GM12864 (cell line): ENCODE data around the gene OVOL1.

Experiments
- DNase-seq: peaks from one replicate; pipeline ENCODE4 v3.0.0-alpha.2; 2011; ENCODE audit warnings: low read depth
- H3K4me3 ChIP-seq: 2 replicates; pipeline ENCODE4 v1.5.1; 2011; ENCODE audit warnings: mild to moderate bottlenecking, low read depth, low read length, control low read depth
- TF ChIP-seq, protein P1 (sequence below): IDR thresholded peaks from 2 replicates; pipeline ENCODE4 v1.5.1; 2011; ENCODE audit warnings: low read depth, mild to moderate bottlenecking, moderate library complexity, low read length, control low read depth, inconsistent platforms; ENCODE audit errors: missing control alignments

Gene OVOL1

DNA sequence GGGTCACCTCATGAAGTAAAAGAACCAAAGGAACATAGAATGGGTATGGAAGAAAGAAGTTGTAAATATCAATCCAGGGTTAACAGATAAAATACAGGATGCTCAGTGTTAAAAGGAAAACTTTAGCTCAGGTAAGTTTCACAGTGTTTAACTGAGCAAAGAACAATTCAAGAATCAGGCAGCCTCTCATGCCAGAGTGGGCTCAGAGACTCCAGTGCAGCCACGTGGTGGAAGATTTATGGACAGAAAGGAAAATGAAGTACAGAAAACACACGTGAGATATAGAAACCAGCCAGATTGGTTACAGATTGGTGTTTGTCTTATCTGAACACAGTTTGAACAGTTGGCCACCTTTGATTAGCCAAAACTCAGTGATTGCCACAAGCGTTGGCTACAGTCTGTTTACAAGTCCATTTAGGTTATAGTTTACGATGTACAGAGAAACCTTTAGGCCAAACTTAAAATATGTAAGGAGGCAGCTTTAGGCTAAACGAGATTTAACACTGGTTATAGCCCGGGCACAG lies 15.2 kb upstream of the OVOL1 start:
- TF ChIP-seq, protein P1, sequence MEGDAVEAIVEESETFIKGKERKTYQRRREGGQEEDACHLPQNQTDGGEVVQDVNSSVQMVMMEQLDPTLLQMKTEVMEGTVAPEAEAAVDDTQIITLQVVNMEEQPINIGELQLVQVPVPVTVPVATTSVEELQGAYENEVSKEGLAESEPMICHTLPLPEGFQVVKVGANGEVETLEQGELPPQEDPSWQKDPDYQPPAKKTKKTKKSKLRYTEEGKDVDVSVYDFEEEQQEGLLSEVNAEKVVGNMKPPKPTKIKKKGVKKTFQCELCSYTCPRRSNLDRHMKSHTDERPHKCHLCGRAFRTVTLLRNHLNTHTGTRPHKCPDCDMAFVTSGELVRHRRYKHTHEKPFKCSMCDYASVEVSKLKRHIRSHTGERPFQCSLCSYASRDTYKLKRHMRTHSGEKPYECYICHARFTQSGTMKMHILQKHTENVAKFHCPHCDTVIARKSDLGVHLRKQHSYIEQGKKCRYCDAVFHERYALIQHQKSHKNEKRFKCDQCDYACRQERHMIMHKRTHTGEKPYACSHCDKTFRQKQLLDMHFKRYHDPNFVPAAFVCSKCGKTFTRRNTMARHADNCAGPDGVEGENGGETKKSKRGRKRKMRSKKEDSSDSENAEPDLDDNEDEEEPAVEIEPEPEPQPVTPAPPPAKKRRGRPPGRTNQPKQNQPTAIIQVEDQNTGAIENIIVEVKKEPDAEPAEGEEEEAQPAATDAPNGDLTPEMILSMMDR: no peak
- DNase-seq: no peak

DNA sequence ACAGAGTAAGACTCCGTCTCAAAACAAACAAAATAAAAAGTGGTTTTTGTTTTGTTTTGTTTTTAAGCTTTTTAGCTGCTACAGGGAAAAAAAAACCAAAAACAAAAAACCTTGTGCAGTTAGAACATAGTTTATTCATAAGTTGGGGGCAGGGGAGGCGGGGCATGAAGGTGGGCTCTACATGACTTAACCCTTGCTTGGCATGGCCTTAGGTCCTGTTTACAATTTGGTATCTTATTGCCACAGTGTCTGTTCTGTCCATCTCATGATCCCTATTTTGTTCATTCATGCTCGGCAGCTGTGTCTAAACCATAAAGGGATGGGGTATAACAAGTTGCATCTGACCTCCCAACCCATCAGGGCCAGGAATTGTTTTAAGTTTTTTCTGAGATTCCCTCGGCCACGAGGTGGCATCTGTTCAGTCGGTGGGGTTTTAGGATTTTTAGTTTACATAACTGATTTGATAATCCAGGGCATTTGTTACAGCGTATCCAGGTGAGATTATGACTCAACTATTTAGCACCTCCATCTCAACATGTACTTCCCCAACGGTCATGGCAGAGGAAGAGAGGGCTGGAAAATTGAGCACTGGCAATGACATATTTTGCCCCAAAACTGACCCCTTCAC lies 13.0 kb upstream of the OVOL1 start:
- no peak for DNase-seq
- TF ChIP-seq, protein P1: peak; percentile 8
- H3K4me3 ChIP-seq: no peak overlapping the region

More for the DNA sequence above, 15.2 kb upstream of the OVOL1 start:
- H3K4me3 ChIP-seq: no peak overlapping the region

DNA sequence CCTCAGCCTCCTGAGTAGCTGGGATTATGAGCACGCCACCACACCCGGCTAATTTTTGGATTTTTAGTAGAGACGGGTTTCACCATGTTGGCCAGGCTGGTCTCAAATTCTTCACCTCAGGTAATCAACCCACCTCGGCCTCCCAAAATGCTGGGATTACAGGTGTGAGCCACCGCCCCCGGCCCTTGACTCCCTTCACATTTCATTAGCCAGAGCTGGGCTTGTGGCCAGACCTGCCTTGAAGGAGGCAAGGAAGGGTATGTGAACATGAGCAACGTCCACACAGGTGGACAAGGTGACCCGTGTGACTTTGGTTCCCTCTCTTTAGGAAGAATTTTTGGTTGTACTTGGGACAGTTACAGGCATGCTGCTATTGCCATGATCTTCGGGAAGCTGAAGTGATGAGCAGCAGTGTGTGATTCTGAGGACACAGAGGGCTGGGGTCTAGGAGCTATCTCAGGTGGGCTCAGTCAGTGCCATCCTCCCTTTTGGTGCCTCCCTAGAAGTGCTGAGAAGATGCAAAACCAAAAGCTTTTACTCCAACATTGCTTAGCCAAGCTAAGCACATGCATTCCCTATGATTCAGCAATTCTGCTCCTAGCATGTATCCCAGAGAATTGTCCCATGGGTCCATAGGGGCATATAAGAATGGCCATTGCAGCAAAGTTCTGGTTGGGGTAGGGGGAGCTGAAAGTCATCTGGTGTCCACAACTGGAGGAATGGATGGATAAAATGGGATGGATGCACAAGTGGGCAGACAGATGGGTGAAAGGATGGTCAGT lies 12.1 kb upstream of the OVOL1 start:
- TF ChIP-seq, protein P1: no peak
- no peak overlapping the region for H3K4me3 ChIP-seq
- no peak for DNase-seq

DNA sequence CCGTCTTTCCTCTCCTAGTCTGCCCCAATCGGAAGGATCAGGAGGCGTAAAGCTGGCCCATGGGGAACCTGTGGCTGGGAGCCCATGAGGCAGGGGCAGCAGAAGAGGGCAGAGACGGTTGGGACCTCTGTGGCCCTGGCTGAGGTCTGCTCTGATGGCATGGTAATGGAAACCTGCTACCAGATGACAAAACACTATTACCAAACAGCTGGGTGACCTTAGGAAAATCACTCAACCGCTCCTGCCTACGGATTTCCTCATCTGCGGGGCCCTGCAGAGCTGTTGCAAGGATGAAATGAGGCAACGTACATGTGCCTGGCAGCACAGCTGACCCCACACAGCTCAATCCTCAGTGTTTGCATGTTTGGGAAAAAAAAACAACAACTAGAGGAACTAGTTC lies 10.7 kb upstream of the OVOL1 start:
- no peak for DNase-seq

DNA sequence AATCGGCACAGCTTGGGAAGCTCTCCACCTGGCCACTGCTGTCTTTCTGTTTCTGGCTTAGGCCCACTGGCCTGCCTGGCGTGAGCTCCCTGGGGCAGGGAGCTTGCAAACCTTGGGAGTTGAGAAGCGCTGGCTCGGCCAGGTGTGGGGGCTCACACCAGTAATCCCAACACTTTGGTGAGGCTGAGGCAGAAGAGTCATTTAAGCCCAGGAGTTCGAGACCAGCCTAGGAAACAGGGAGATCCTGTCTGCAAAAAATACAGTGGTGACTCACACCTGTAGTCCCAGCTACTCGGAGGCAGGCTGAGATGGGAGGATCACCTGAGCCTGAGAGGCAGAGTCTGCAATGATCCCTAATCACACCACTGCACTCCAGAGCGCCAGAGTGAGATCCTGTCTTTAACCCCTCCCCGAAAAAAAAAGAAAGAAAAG lies 10.1 kb upstream of the OVOL1 start:
- TF ChIP-seq, protein P1: no peak
- DNase-seq: no peak
- H3K4me3 ChIP-seq: no peak overlapping the region

More for the DNA sequence above, 10.7 kb upstream of the OVOL1 start:
- H3K4me3 ChIP-seq: no peak overlapping the region
- TF ChIP-seq, protein P1: no peak

DNA sequence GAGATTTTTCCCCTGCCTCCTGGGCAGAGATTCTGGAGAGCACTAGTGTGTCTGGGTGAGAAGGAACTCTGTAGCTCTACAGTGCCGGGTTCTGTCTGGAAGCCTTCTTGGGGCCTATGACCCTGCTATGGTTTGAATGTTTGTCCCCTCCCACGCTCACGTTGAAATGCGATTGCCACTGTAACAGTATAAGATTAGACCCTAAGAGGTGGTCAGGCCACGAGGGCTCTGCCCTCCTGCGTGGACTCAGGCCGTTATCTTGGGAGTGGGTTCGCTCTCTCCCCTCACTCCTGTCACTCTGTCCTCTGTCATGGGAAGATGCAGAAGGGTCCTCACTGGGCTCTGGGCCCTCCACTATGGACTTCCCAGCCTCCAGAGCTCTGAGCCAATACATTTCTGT lies 9.6 kb upstream of the OVOL1 start:
- no peak overlapping the region for H3K4me3 ChIP-seq
- DNase-seq: no peak
- TF ChIP-seq, protein P1: no peak
